ENCODE measurements around the gene DDI1.

The DDI1 gene

GRCh38 chr11:104086621-104087020, 50.2 kb downstream of the DDI1 start:
- no peak for DNase-seq

All from amniotic stem cell (primary cell).